ENCODE measurements around the gene TANGO6.

- TF ChIP-seq CTCF (IDR thresholded peaks at IDR 0.05) (no peak), POLR2A (IDR thresholded peaks at IDR 0.05) (no peak)
These were observed 72.3 kb downstream of the TANGO6 start for GRCh38 chr16:68915589-68915988.

All from body of pancreas (tissue), 4 donors.